GM23338 (cell line): ENCODE results near the gene STK32C.

ENCODE experiments used
- CTCF ChIP-seq, 2 experiments: fragments of 200-600 bp in 1 of 2; sonication (generic) in 1 of 2; conservative IDR thresholded peaks; 2 replicates each; pipeline versions ENCODE4 v1.5.1 to v1.6.1; 2016 to 2017; ENCODE audit warnings: antibody characterized with exemption in 2 of 2, low read depth in 2 of 2, mild to moderate bottlenecking in 2 of 2, moderate library complexity in 1 of 2
- ETS1 ChIP-seq: IDR thresholded peaks from 2 replicates; pipeline ENCODE4 v1.6.1; 2016; ENCODE audit warnings: antibody characterized with exemption
- EZH2 ChIP-seq: fragments of 200-600 bp; sonication (generic); IDR thresholded peaks from one replicate; pipeline ENCODE4 v1.8.0; 2017; ENCODE audit warnings: antibody characterized with exemption, mild to moderate bottlenecking, low read depth; ENCODE audit not compliant: unreplicated experiment
- EZH2phosphoT487 ChIP-seq: fragments of 200-600 bp; sonication (generic); IDR thresholded peaks from one replicate; pipeline ENCODE4 v1.8.1; 2018; ENCODE audit warnings: antibody characterized with exemption; ENCODE audit not compliant: unreplicated experiment
- POLR2AphosphoS5 ChIP-seq: IDR thresholded peaks from 2 replicates; pipeline ENCODE4 v1.6.1; 2016; ENCODE audit warnings: antibody characterized with exemption, low read depth
- REST ChIP-seq: IDR thresholded peaks from one replicate; pipeline ENCODE4 v1.6.1; 2018; ENCODE audit warnings: antibody characterized with exemption; ENCODE audit not compliant: unreplicated experiment
- ZNF114 ChIP-seq: fragments of 250-450 bp; sonication (Bioruptor Pico); IDR thresholded peaks from 2 replicates; pipeline ENCODE4 v1.5.0; 2020; ENCODE audit warnings: mild to moderate bottlenecking, moderate library complexity
- ZNF462 ChIP-seq: fragments of 250-450 bp; sonication (Bioruptor Pico); IDR thresholded peaks from 2 replicates; pipeline ENCODE4 v1.5.0; 2020; ENCODE audit warnings: mild to moderate bottlenecking, moderate library complexity

GRCh38 chr10:132294561-132295318 lies 13.0 kb downstream of the STK32C start:
- TF ChIP-seq CTCF (conservative IDR thresholded peaks at IDR 0.05; ENCODE audit: low read depth in 2 of 2), result no peak
- TF ChIP-seq EZH2, result no peak
- no peak for TF ChIP-seq ZNF114 (CRISPR knock-in tag)
- TF ChIP-seq POLR2AphosphoS5, result no peak
- TF ChIP-seq EZH2phosphoT487, result no peak
- peak; percentile 97 for TF ChIP-seq REST
- no peak for TF ChIP-seq ZNF462 (CRISPR knock-in tag)
- TF ChIP-seq ETS1, result no peak
